Activated CD8-positive, alpha-beta memory T cell treated with anti-CD3 and anti-CD28 coated beads for 36 hours (primary cell): ENCODE measurements around the gene PREP. TPM values are rescaled to one million over a fixed set of nuclear protein-coding genes. Genes with fewer than 3 reads are reported as not detected.

Experiments used
- CTCF ChIA-PET: fragments of 350-600 bp; sonication (Branson Sonifier 250); formaldehyde crosslinking; loops from one replicate; lab custom pipeline; 2021; ENCODE audit warnings: antibody characterized with exemption; lab: Charles Lee
- POLR2A ChIA-PET: fragments of 350-600 bp; sonication (Branson Sonifier 250); formaldehyde crosslinking; loops from one replicate; lab custom pipeline; 2021; ENCODE audit warnings: antibody characterized with exemption; lab: Charles Lee
- total RNA-seq, 2 experiments: library from RNA; stranded (reverse); gene quantifications; one replicate each; pipeline ENCODE4 v1.2.3, GENCODE V29; 2021

PREP gene
- total RNA-seq, 2 experiments from 2014 or later, result 54.4 to 55.5 TPM

DNA sequence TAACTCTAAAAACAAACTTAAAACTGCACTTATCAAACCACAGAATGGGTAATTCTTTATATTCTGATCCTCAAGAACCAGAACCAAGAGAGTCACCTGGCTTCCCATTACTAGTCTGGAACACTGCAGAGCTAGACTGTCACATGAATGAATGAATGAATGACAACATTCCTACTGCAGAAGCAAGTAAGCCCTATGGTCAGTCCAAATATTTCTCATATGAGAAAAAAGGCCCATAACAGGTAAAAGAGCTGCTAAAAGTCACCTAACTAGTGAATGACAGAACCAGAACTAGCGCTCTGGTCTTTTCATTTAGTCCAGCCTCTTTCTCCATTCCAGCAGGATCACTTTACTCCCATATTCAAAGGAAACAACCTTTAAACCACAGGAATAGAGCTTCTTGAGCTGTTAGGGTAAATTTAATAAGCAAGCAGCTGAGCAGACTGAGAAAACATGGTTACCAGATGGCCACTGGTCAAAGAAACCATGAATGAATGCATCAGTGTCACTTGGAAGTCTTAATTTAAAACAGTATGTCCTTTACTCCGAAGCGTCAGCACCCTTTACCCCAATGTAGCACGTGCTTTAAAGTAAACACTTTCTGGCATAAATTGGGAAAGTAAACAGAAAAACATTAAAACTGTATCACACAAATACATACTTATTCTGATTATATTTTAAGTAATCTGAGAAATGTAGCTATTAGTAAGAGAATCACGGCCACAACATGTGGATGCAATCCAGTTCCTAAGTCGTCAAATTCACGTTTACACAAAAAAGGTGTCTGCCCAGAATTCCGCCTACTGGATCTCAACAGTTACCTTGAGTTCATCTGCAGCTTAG is 1.4 kb downstream of the PREP start:
- CTCF ChIA-PET, result interaction anchor here (1.0 kb wide), 1 partner anchor 15 kb away, joined by 3 read pairs; no protein-coding TSS in a partner anchor
- POLR2A ChIA-PET, result interaction anchor here (1.0 kb wide), 1 partner anchor 9 kb away, joined by 3 read pairs; no protein-coding TSS in a partner anchor

DNA sequence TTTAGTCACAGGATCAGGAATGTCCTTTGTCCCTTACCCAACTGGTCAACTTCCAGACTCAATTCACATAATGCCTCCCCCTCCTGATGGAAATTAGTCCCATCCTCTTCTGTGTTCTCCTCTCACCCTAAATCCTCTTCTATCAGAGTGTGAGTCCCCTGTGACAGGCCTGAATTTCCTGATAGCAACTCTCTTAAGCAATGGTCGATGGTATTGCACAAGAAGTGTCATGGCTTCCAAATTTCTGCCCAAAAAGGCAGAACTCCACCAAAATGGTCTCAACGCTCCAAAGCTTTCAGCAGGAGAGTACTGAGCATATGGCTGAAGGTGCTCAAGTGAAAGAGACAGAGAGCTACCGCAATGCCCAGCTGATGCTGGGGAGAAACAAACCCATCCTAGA is 2.4 kb downstream of the PREP start:
- CTCF ChIA-PET, result interaction anchor here (1.0 kb wide), 1 partner anchor 14 kb away, joined by 3 read pairs; no protein-coding TSS in a partner anchor
- POLR2A ChIA-PET, result no interaction called here

DNA sequence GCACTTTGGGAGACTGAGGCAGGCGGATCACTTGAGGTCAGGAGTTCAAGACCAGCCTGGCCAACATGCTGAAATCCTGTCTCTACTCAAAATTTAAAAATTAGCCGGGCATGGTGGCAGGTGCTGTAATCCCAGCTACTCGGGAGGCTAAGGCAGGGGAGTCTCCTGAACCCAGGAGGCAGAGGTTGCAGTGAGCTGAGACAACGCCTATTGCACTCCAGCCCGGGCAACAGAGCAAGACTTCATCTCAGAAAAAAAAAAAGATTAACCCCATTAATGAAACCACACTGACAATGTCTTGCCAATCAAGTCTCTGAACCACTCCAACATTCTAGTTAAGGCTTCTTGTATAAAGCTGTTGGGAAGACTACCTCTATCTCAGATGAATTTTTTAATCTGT is 4.0 kb downstream of the PREP start:
- CTCF ChIA-PET, result no interaction called here
- POLR2A ChIA-PET, result no interaction called here

DNA sequence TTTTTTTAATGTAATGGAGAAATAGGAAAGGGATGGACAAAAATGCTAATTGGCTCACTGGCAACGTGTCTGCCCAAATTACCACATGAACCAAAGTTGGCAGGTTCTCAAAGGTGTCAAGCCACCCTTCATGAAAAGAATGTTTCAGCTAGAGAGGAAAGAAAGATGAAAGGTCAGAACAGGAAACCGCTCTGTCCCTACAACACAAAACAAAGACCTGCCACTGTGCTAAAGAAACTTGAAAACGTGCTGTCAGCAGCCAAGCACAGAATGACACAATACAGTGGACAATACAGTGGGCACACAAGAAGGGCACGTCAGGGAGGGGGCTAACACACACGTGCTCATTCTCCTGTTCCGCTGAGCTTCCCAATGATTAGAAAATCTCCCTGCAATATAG is 4.9 kb downstream of the PREP start:
- ChIA-PET CTCF (interaction anchor here (0.7 kb wide), 1 partner anchor 310 kb away, joined by 3 read pairs; no protein-coding TSS in a partner anchor), POLR2A (interaction anchor here (0.6 kb wide), 1 partner anchor 15 kb away, joined by 8 read pairs; no protein-coding TSS in a partner anchor)

DNA sequence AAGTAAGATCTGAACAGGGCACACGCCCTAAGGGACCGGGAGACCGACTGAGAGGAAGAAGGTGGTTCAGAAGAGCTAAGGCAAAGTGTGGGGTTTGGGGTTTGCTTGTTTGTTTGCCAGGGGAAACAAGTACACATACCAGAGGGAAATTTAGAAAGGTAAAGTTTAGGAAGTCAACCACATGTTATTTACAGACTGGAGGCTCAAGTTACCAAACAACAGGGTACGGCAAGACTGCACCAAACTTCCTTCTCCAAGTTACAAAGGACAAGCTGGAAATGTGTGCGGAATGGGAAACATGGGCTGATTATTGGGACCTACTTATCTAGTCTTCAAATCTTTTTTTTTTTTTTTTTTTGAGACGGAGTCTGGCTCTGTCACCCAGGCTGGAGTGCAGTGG is 11.2 kb downstream of the PREP start:
- ChIA-PET CTCF (no interaction called here), POLR2A (no interaction called here)

DNA sequence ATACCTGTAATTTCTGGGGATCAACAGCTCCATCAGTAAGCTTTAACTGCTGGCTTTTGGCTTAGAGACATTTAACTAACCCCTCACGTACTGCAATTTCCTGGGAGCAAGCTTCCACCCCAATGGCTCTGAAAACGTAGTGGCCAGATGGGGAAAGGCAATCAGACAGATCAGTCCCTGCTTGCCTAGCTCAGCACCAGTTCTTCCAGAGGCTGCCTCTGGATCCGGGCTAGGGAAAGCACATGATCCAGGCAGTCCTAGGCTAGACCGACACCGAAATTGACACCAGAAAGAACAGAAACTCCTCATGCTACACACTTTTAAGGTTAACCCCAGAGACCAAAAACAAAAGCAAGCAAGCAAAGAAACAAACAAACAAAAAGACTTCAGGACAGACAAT is 13.3 kb downstream of the PREP start:
- CTCF ChIA-PET, result interaction anchor here (2.8 kb wide), 1 partner anchor 13 kb away, joined by 13 read pairs; the partner anchor contains the start of gene PREP
- POLR2A ChIA-PET, result no interaction called here

DNA sequence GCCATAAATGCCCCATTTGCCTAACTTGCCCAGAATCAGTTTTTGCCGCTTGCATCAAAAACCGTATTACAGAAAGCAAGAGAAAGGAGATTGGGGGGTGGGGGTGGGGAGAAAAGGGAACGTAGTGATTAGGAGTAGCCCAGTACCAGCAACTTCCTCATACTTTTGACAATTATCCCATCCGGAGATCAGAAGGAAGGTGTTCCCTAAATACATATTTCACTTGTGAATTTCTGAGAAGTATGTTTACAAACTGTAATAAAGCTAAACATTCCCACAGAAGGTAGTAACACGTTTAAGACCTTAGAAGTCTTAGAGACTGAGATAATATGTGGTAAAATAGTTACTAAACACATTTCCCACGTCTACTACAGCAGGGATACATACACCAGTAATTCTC is 14.5 kb downstream of the PREP start:
- POLR2A ChIA-PET, result no interaction called here
- CTCF ChIA-PET, result interaction anchor here (2.8 kb wide), 1 partner anchor 14 kb away, joined by 13 read pairs; the partner anchor contains the start of gene PREP

DNA sequence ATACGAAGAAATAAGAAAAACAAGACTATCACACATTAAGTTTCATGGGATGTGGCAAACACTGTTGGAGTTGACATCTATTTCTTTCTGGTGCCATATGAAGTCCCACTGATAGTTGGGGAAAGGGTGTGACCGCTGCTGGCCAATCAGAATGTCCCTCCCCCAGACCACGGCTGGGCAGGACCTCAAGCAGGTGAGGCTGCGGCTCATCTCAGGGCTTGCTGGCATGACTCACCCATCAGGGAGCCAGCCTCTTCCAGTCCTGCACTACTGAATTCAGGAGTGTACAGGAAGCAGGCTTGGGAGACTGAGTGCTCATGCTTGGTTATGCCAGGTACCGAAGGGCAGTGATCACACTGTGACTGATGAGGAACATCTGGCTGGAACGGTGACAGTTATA is 18.9 kb downstream of the PREP start:
- ChIA-PET CTCF (no interaction called here), POLR2A (no interaction called here)

DNA sequence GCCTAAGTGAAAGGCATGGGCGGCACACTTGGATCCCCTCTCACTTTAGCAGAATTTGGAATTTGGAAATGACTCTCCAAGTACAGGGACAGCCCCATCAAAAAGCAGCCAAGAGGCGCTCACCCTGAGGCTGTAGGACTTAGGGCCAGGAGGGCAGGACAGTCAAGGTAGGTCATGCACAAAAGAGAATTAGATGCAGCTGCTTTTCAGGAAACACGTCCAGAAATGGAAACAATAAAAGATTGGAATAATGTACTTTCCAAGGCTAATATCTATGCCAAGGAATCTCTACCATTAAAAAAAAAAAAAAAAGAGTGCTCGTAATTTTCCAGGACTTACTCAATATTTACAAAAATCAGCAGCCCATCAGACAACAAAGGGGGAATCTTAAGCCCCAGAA is 19.9 kb downstream of the PREP start:
- ChIA-PET POLR2A (interaction anchor here (0.6 to 0.7 kb wide), 2 partner anchors 15 to 727 kb away, joined by 6 to 8 read pairs; no protein-coding TSS in a partner anchor), CTCF (no interaction called here)

DNA sequence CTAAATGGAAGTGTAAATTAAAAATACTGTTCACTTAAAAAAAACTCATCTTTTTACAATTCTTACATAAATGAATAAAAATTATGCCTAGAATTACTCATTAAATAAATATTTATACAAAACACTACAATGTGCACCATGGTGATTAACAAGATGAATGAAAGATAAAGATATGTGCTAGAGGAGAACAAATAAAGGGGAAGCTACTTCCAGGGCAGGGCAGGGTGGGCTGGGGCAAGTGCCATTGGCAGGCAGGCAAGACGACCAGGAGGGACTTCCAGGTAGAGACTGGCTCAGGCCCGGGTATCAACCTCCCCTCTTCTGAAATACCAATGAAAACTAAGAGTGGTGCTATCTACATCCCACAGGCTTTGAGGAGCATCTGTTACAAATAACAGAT is 20.4 kb downstream of the PREP start:
- POLR2A ChIA-PET, result no interaction called here

DNA sequence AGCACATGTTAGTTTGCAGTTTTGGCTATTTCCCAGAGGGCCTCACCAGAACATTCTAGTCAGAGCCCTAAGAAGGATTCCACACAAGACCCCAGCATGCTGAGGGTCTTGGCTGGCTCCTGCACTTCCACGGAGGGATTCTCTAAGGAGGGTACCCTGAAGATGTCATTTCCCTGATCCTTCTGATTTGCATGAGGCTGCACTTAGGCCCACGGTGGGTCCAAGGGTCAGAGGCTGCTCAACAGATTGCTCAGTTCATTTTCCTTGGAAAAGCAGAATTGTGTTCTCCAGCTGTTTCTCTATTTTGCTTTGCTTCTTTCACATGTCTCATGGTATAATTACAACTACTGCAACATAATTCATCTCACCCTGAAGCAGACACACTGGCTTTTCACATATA is 22.2 kb downstream of the PREP start:
- CTCF ChIA-PET, result no interaction called here
- POLR2A ChIA-PET, result no interaction called here

More for the DNA sequence above, 20.4 kb downstream of the PREP start:
- CTCF ChIA-PET, result no interaction called here

DNA sequence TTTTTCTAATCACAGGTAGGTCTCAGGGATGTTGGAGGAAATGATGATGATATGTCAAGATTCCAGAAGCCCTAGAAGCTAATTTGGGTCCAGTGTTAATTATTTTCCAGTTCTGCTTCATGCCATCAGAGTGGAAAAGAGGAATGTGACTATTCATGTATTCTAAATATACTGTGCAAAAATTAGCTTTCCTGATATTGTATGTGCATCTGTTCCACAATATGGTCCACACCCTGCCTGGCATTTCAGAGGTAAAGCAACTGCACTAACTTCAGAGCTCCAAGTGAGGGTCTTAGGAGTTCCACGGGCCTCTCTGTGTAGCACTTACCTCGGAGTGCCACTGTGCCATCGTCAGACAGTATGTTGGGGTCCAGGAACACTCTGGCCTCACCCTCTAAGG is 27.1 kb downstream of the PREP start:
- ChIA-PET POLR2A (no interaction called here), CTCF (no interaction called here)

DNA sequence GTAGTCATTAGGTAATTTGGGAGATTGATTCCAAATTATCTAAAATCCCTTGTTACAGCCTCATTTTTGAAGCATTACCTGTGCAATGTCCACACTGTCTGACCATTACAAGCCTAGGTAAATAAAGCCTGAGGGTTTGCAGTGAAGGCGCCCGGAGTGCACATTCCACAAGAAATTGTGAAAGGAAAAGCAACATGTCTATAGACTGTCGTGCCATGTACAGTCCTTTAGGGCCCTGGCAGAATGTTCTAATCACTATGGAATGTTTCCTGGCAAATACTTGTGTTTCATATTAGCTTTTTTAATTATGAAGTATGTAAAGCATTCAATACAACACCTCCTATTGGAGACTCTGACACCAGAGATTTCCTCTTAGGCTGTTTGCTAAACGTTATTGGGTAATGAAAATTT is 28.9 kb downstream of the PREP start:
- CTCF ChIA-PET, result no interaction called here
- POLR2A ChIA-PET, result no interaction called here

DNA sequence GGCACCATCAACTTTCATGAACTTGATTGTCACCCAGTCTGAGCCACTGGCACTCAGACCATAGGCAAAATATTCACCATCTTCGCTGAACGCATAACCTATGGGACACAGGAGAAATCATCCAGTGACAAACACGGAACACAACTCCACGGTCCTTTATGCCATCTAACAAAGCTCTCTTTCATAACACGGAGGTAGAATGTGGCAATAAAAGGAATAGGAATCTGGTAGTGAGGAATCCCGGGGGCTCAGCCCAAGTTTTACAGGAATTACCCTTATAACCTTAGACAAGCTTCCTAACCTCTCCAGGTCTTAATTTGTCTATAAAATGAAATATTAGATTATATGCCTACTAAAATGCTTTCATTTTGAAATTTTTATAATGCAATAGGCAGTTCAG is 29.4 kb downstream of the PREP start:
- ChIA-PET POLR2A (no interaction called here), CTCF (no interaction called here)

DNA sequence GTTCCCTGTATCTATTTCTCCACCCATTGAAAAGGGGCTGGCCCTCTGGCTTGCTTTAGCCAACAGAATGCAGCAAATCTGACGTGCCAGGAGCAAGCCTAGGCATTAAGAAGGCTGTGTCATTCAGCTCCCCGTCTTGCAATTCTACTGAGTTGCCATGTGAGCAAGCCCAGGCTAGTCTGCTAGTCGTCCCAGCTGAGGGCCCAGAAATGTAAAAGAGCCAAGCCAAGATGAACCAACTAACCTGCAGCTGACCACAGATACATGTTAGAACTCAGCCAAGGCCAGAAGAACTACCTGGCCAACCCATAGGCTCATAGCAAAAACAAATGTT is 30.1 kb downstream of the PREP start:
- ChIA-PET POLR2A (no interaction called here), CTCF (no interaction called here)

DNA sequence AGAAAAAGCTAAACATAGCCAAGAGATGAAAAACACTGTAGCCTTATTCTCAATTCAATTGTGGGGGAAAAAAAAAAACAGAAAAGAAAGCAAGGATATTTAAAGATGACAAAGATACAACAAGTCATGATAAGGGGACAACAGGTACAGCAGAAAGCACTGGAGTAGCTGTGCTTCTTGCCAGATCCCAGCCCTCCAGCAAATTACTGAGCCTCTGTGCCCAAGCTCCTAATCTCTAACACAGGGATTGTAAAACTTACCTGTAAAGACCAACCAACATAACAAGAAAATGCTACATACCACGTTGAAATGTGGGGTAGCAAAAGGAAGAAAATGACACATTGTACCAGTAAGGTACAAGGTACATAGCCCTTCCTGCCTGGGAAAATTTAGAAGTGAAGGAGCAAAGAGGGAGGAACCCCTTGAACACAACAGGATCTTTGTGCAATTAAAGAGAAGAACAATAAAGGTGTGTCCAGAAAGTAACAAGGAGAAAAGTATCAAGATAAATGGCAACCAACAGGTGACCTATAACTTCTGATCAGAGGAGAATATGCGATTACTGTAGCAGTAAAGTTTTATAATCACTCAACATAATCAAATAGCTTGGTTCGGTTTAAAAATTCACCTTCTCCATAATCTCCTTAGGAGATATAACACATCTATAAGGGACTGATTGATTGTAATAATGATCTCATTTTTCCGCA is 30.6 kb downstream of the PREP start:
- CTCF ChIA-PET, result interaction anchor here (0.7 kb wide), 1 partner anchor 24 kb away, joined by 3 read pairs; no protein-coding TSS in a partner anchor
- POLR2A ChIA-PET, result no interaction called here

DNA sequence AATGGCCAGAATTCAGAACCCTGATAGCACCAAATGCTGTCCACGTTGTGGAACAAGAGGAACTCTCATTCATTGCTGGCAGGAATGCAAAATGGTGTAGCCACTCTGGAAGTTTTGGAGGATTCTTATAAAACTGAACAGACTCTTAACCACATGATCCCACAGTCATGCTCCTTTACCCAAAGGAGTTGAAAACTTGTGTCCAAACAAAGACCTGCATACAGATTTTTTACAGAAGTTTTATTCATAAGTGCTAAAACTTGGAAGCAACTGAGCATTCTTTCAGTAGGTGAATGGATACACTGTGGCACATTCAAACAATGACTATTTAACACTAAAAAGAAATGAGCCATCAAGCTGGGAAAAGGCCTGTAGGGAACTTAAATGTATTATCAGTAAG is 32.5 kb downstream of the PREP start:
- CTCF ChIA-PET, result interaction anchor here (0.7 kb wide), 1 partner anchor 17 kb away, joined by 3 read pairs; no protein-coding TSS in a partner anchor
- POLR2A ChIA-PET, result no interaction called here

DNA sequence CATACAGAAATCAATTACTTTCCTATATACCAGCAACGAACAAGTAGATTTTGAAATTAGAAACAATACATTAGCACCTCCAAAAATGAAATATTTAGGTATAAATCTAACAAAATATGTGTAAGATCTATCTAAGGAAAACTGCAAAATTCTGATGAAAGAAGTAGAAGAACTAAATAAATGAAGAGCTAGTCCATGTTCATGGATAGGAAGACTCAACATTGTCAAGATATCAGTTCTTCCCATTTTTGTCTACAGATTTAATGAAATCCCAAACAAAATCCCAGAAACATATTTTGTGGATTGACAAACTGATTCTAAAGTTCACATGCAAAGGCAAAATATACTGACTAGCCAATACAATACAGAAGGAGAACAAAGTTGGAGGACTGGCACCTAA is 33.7 kb downstream of the PREP start:
- ChIA-PET POLR2A (no interaction called here), CTCF (no interaction called here)

DNA sequence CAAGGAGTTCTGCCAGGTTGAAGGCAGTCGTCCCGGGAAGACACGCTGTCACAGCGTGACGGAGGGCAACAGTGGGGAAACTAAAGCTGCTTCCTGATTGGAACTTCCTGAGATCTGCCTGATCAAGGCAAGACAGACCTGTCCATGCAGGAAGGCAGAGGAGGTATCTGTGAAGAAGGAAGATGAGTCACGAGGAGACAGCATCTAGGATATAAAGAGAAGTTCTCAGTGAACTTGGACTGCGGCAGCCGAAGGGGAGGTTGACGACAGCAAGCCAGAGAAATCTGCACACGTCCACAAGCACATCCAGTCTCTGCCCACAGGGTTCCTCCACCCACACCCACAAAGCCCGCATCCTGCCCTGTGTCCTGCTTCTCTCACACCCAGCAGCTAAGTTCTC is 38.6 kb downstream of the PREP start:
- POLR2A ChIA-PET, result no interaction called here

DNA sequence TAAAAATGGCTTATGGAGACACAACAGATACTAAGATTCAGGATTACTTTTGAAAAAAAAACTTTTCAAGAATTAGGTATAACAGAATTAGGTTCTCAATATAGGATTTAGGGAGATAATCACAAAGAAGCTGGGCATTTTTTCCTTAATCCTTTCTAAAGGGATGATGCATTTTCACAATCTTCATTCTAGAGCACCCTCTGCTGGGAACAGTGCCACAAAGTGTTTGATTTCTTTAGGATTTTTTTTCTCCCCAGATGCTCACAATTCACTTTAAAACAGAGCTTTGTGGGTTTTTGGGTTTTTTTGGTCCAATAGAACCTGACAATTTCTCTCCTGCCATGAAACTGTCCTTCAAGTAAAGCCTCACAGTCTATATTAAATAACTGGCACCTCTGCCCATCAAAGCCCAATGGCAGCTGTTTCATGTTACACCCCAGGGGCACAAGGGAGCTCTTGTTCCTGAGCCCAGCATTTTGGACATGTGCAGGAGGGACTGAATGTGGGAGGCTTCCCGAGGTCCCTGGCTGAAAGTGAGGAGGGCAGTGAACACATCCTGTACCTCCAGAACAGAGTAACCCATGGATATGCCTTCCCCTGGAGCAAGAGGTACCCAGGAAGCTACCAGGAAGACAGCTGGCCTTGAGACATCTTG is 39.7 kb downstream of the PREP start:
- CTCF ChIA-PET, result interaction anchor here (1.2 kb wide), 1 partner anchor 275 kb away, joined by 4 read pairs; no protein-coding TSS in a partner anchor
- POLR2A ChIA-PET, result interaction anchor here (0.6 kb wide), 1 partner anchor 273 kb away, joined by 4 read pairs; no protein-coding TSS in a partner anchor

More for the DNA sequence above, 38.6 kb downstream of the PREP start:
- CTCF ChIA-PET, result no interaction called here
